OCI-LY1 (cell line): ENCODE data around the gene UTF1.
"Not testable (repeated sequence)": the region's sequence is repeated elsewhere in the genome, so short reads cannot be mapped to it uniquely, and the experiment has no call there.

Experiments
- H2AFZ ChIP-seq: fragments of 200-600 bp; sonication (generic), shearing (Covaris generic); 2 replicates; pipeline ENCODE4 v1.6.0; 2014; ENCODE audit warnings: antibody characterized with exemption, mild to moderate bottlenecking, low read length
- H3F3A ChIP-seq: fragments of 200-600 bp; sonication (generic), shearing (Covaris generic); 2 replicates; pipeline ENCODE4 v1.6.0; 2014; ENCODE audit warnings: mild to moderate bottlenecking, antibody characterized with exemption, low read length, moderate library complexity; ENCODE audit not compliant: insufficient read depth
- H3K27ac ChIP-seq: fragments of 200-600 bp; sonication (generic); 2 replicates; pipeline ENCODE4 v1.5.1; 2014; ENCODE audit warnings: low read length, mixed run types, mild to moderate bottlenecking, low read depth; ENCODE audit not compliant: poor library complexity, severe bottlenecking
- H3K27me3 ChIP-seq: fragments of 200-600 bp; sonication (generic); 2 replicates; pipeline ENCODE4 v1.6.0; 2014; ENCODE audit warnings: antibody characterized with exemption, mild to moderate bottlenecking, low read length, moderate library complexity; ENCODE audit not compliant: insufficient read depth
- H3K36me3 ChIP-seq: fragments of 200-600 bp; sonication (generic); 2 replicates; pipeline ENCODE4 v1.6.1; 2014; ENCODE audit warnings: mild to moderate bottlenecking, antibody characterized with exemption, low read length, moderate library complexity, mixed read lengths; ENCODE audit not compliant: insufficient read depth
- H3K4me1 ChIP-seq: fragments of 200-600 bp; sonication (generic); 2 replicates; pipeline ENCODE4 v1.5.1; 2014; ENCODE audit warnings: mild to moderate bottlenecking, low read length, moderate library complexity; ENCODE audit not compliant: insufficient read depth, severe bottlenecking
- H3K4me2 ChIP-seq: fragments of 200-600 bp; sonication (generic), shearing (Covaris generic); 2 replicates; pipeline ENCODE4 v1.6.1; 2014; ENCODE audit warnings: low read length
- H3K4me3 ChIP-seq: fragments of 200-600 bp; sonication (generic); 2 replicates; pipeline ENCODE4 v1.5.1; 2014; ENCODE audit warnings: low read length, low read depth, mild to moderate bottlenecking, mixed read lengths; ENCODE audit not compliant: poor library complexity, severe bottlenecking
- H3K79me2 ChIP-seq: fragments of 200-600 bp; shearing (Covaris generic); 2 replicates; pipeline ENCODE4 v1.6.1; 2016; ENCODE audit warnings: mixed run types, low read length, mixed read lengths; ENCODE audit not compliant: insufficient read depth
- H3K9ac ChIP-seq: fragments of 200-600 bp; sonication (generic), shearing (Covaris generic); 2 replicates; pipeline ENCODE4 v1.6.1; 2014; ENCODE audit warnings: mild to moderate bottlenecking, low read length, mixed read lengths
- H3K9me2 ChIP-seq: fragments of 200-600 bp; sonication (generic), shearing (Covaris generic); 2 replicates; pipeline ENCODE4 v1.6.1; 2014; ENCODE audit warnings: low read depth, mild to moderate bottlenecking, low read length, mixed read lengths
- H3K9me3 ChIP-seq: fragments of 200-600 bp; shearing (Covaris generic); 2 replicates; pipeline ENCODE4 v1.6.1; 2014; ENCODE audit warnings: low read length, mixed read lengths
- H4K20me1 ChIP-seq: fragments of 200-600 bp; sonication (generic), shearing (Covaris generic); 2 replicates; pipeline ENCODE4 v1.6.0; 2016; ENCODE audit warnings: mild to moderate bottlenecking, low read length; ENCODE audit not compliant: insufficient read depth
- EZH2 ChIP-seq: fragments of 200-600 bp; sonication (generic), shearing (Covaris generic); IDR thresholded peaks from 2 replicates; pipeline ENCODE4 v1.8.0; 2017; ENCODE audit warnings: borderline replicate concordance, mixed run types, mild to moderate bottlenecking, antibody characterized with exemption, low read length, moderate library complexity, mixed read lengths
- TF ChIP-seq, protein P1 (sequence below): fragments of 200-600 bp; sonication (generic), shearing (Covaris generic); IDR thresholded peaks from 2 replicates; pipeline ENCODE4 v1.5.1; 2017; ENCODE audit warnings: mild to moderate bottlenecking, antibody characterized with exemption, low read length, moderate library complexity, mixed read lengths

Gene UTF1

DNA sequence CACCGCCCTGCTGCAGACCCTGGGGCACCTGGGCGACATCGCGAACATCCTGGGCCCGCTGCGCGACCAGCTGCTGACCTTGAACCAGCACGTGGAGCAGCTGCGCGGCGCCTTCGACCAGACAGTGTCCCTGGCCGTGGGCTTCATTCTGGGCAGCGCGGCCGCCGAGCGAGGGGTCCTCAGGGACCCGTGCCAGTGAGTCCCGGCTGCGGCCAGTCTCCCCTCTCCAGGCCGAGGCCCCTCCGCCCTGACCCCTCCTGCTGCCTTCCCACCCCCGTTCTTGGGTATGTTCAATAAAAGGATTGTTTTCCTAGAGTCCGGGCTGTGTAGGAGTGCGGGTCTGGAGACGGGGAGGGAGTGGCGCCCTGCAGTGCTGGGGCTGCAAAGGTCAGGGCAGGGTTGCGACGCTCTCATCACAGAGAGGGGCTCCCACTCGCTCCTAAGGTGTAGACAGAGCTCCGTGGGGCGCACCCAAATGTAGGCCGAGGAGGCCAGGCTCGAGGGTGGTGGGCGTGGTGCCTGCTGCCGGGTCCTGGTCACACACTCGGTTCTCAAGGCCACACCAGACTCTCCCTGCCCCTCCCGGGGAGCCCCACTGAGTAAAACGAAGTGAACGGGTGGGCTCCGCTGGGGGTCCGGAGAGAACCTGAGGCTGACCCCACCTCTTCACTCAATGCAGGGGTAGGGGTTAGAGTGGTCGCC lies 1.4 kb downstream of the UTF1 start:
- Histone ChIP-seq H3K9ac (no peak overlapping the region), H3F3A (no peaks in the 10 kb centered on the region), H3K4me1 (no peaks in the 10 kb centered on the region), H3K4me2 (no peak overlapping the region), H2AFZ (no peak overlapping the region), H3K9me2 (no peaks in the 10 kb centered on the region), H3K27ac (no peak overlapping the region), H3K4me3 (no peak overlapping the region), H3K79me2 (no peaks in the 10 kb centered on the region), H3K36me3 (no peaks in the 10 kb centered on the region), H3K27me3 (no peaks in the 10 kb centered on the region), H4K20me1 (no peaks in the 10 kb centered on the region), H3K9me3 (no peaks in the 10 kb centered on the region)
- TF ChIP-seq, protein P1, sequence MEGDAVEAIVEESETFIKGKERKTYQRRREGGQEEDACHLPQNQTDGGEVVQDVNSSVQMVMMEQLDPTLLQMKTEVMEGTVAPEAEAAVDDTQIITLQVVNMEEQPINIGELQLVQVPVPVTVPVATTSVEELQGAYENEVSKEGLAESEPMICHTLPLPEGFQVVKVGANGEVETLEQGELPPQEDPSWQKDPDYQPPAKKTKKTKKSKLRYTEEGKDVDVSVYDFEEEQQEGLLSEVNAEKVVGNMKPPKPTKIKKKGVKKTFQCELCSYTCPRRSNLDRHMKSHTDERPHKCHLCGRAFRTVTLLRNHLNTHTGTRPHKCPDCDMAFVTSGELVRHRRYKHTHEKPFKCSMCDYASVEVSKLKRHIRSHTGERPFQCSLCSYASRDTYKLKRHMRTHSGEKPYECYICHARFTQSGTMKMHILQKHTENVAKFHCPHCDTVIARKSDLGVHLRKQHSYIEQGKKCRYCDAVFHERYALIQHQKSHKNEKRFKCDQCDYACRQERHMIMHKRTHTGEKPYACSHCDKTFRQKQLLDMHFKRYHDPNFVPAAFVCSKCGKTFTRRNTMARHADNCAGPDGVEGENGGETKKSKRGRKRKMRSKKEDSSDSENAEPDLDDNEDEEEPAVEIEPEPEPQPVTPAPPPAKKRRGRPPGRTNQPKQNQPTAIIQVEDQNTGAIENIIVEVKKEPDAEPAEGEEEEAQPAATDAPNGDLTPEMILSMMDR = no peak
- TF ChIP-seq EZH2 = no peak

DNA sequence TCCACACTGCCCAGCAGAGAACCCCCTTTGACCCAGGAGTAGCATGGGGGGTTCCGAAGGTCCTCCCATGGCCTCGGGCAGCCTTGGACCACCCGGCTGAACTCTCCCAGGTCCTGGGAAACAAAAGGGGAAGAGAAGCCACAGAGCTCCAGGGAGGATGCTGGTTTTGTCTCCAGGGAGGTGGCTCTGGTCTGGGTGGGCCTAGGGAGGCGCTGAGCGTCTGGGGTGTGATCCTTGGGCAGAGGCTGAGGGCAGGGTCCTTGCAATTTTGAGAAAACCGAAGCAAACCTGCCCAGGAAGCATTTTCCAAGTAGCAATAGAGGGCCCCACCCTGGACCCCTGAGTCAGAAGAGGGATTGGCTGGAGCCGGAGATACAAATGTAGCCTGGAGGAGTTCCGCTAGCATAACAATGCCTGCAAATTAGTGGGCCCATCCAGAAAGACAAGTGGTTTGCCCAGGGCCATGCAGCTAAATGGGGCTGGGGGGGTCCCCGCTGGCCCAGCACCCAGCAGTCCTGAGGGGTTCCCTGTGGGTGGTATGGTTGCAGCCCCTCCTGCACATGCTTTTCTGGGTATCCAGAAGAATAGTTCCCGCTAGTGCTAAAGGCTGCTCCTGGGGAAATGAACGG lies 2.0 kb downstream of the UTF1 start:
- H3K79me2 ChIP-seq = no peaks in the 10 kb centered on the region
- H3K27me3 ChIP-seq = no peaks in the 10 kb centered on the region
- no peaks in the 10 kb centered on the region for H3K4me1 ChIP-seq
- H3K9me3 ChIP-seq = no peaks in the 10 kb centered on the region
- no peak overlapping the region for H3K27ac ChIP-seq
- no peak overlapping the region for H3K4me2 ChIP-seq
- H2AFZ ChIP-seq = no peak overlapping the region
- no peak overlapping the region for H3K4me3 ChIP-seq
- H3K36me3 ChIP-seq = no peaks in the 10 kb centered on the region
- H3K9me2 ChIP-seq = no peaks in the 10 kb centered on the region
- TF ChIP-seq EZH2 = no peak
- TF ChIP-seq, protein P1 = no peak
- no peaks in the 10 kb centered on the region for H4K20me1 ChIP-seq
- H3K9ac ChIP-seq = no peak overlapping the region
- H3F3A ChIP-seq = no peaks in the 10 kb centered on the region

DNA sequence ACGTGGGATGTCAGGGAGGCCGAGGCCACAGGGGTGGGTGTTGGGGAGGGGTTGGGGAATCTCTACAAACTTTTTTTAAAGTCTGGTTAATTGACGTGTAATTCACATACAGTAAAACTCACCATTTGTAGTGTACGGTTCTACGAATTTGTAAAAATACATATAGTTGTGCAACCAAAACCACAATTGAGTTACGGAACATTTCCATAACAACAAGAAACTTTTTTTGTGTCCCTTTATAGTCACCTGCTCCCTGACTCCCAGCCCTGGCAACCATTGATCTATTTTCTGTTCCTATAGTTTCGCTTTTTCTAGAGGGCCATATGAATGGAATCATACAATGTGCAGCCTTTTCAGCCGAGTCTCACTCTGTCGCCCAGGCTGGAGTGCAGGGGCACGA lies 4.8 kb downstream of the UTF1 start:
- H3K27ac ChIP-seq, H3K4me2 ChIP-seq, H3F3A ChIP-seq, H3K9me3 ChIP-seq, H3K9ac ChIP-seq, H2AFZ ChIP-seq, H3K79me2 ChIP-seq, H4K20me1 ChIP-seq, H3K4me1 ChIP-seq, H3K27me3 ChIP-seq, H3K4me3 ChIP-seq, H3K36me3 ChIP-seq, H3K9me2 ChIP-seq: not testable (repeated sequence)
